T-cell (primary cell): ENCODE measurements around the gene AGAP1. TPM values are rescaled to one million over a fixed set of nuclear protein-coding genes. Genes with fewer than 3 reads are reported as not detected.

Source experiments
- ATAC-seq, 4 experiments: fragments of 200-7000 bp in 3 of 4; fragments of 150-1000 bp in 1 of 4; cut with Tn5 transposase; replicated peaks in 1 of 4; 1 replicate in 3 of 4; 2 replicates in 1 of 4; pipeline ENCODE4 v1.10.0; 2021; ENCODE audit warnings: moderate library complexity in 3 of 4, mild to moderate bottlenecking in 2 of 4, moderate number of reproducible peaks in 1 of 4
- CTCF ChIA-PET, 2 donors: fragments of 300-600 bp; sonication (Branson Sonifier 250); formaldehyde crosslinking; loops; one replicate each; lab custom pipeline; 2022; ENCODE audit warnings: antibody characterized with exemption in 2 of 2; lab: Charles Lee
- POLR2A ChIA-PET, 2 donors: fragments of 300-600 bp; sonication (Branson Sonifier 250); formaldehyde crosslinking; loops; one replicate each; lab custom pipeline; 2022; ENCODE audit warnings: antibody characterized with exemption in 2 of 2; lab: Charles Lee
- DNase-seq, 35 experiments: peaks; one replicate each; pipeline versions ENCODE4 v3.0.0 to v3.0.0-alpha.2; 2013 to 2023
- H3K27ac ChIP-seq: one replicate; pipeline ENCODE4 v1.5.1; 2013; ENCODE audit warnings: low read length
- H3K27me3 ChIP-seq, 2 experiments: replicated peaks in 1 of 2; 1 replicate in 1 of 2; 2 replicates in 1 of 2; pipeline versions ENCODE4 v1.6.1 to v1.7.0; 2013; ENCODE audit warnings: low read length in 1 of 2, mixed read lengths in 1 of 2; ENCODE audit not compliant: control insufficient read depth in 2 of 2, insufficient read depth in 2 of 2; ENCODE audit errors: extremely low read depth in 1 of 2
- H3K36me3 ChIP-seq, 2 donors: 1 replicate in 1 of 2; 2 replicates in 1 of 2; pipeline versions ENCODE4 v1.6.1 to v1.7.0; 2013; ENCODE audit warnings: low read length in 1 of 2; ENCODE audit not compliant: control insufficient read depth in 2 of 2, insufficient read depth in 1 of 2; ENCODE audit errors: extremely low read depth in 1 of 2
- H3K4me1 ChIP-seq, 2 experiments: 1 replicate in 1 of 2; 2 replicates in 1 of 2; pipeline versions ENCODE4 v1.6.1 to v1.7.0; 2013; ENCODE audit warnings: low read length in 2 of 2, mixed read lengths in 1 of 2; ENCODE audit not compliant: insufficient read depth in 2 of 2, control insufficient read depth in 1 of 2; ENCODE audit errors: extremely low read depth in 1 of 2
- H3K4me3 ChIP-seq, 2 donors: 1 replicate in 1 of 2; 2 replicates in 1 of 2; pipeline versions ENCODE4 v1.5.1 to v1.7.0; 2013; ENCODE audit warnings: mild to moderate bottlenecking in 2 of 2, low read length in 1 of 2, moderate library complexity in 1 of 2; ENCODE audit not compliant: control insufficient read depth in 1 of 2; ENCODE audit errors: extremely low read depth in 1 of 2
- H3K9me3 ChIP-seq: 2 replicates; pipeline ENCODE4 v1.7.0; 2013
- H3K27ac Mint-ChIP-seq, 2 donors: one replicate each; pipeline ENCODE4 v1.8.0; 2020 to 2021; ENCODE audit warnings: mild to moderate bottlenecking in 2 of 2, mixed read lengths in 2 of 2
- H3K27me3 Mint-ChIP-seq, 2 donors: one replicate each; pipeline ENCODE4 v1.8.0; 2021 to 2022; ENCODE audit warnings: mixed read lengths in 2 of 2
- H3K36me3 Mint-ChIP-seq: one replicate; pipeline ENCODE4 v1.8.0; 2021; ENCODE audit warnings: mixed read lengths
- H3K4me1 Mint-ChIP-seq, 3 donors: one replicate each; pipeline ENCODE4 v1.8.0; 2020 to 2022; ENCODE audit warnings: mixed read lengths in 3 of 3, mild to moderate bottlenecking in 1 of 3
- H3K4me3 Mint-ChIP-seq, 3 donors: one replicate each; pipeline ENCODE4 v1.8.0; 2020 to 2022; ENCODE audit warnings: mild to moderate bottlenecking in 3 of 3, mixed read lengths in 3 of 3, moderate library complexity in 3 of 3
- H3K9me3 Mint-ChIP-seq, 3 donors: one replicate each; pipeline ENCODE4 v1.8.0; 2020 to 2022; ENCODE audit warnings: mixed read lengths in 3 of 3
- WGBS: methylation state at CpG from one replicate; pipeline ENCODE4 v1.1.5; 2013; ENCODE audit warnings: missing lambda C conversion rate; ENCODE audit not compliant: insufficient coverage; 5-methylcytosine and 5-hydroxymethylcytosine counted together
- total RNA-seq, 35 experiments: library from RNA in 6 of 35; stranded (reverse) in 6 of 35; fragments of 120-200 nt in 1 of 35; gene quantifications; one replicate each; pipeline versions ENCODE4 v1.2.1 to v1.2.4 and lab custom pipeline; 2013 to 2026

Gene AGAP1
- total RNA-seq, 5 donors from 2014 or later (not counting 1 experiment from before 2014, with no cell fraction given): 3.9 to 15.6 (median 5.2) TPM

DNA sequence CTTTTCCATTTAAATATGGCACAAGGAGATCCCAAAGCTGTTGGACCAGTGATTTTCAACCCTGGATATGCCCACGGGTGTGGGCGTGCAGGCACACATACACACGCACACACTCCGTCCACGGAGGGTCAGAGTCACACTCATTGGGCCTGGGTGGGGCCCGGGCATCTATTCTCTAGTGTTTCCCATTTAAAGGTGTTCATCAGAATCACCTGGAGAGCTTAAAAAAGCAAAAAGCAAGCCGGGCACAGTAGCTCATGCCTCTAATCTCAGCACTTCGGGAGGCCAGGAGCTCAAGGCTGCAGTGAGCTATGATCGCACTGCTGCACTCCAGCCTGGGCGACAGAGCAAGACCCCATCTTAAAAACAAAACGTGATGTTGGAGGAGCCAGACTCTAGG is 345.4 kb downstream of the AGAP1 start:
- no peak for ATAC-seq
- H3K4me1 Mint-ChIP-seq: no peaks in the 10 kb centered on the region

DNA sequence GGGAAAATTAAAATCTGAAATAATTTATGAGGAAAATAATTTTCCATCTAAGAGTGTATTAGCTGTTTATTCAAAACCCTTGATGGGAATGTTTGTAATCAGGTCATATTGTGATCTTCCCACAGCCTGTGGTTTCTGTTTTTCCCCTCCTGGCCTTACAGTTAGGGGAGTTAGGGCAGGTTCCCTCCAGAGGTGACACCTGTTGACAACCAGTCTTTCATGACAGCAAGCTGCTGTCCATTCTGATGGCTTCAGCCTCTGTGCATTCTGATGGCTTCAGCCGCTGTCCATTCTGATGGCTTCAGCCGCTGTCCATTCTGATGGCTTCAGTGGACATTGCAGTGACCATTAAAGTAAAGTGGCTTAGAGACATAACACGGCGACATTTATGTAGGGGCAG is 346.1 kb downstream of the AGAP1 start:
- H3K27me3 Mint-ChIP-seq: peaks cover 0 to 3% of the 10 kb centered on the region in 2 donors
- ChIA-PET POLR2A (no interaction called here), CTCF (no interaction called here)
- no peaks in the 10 kb centered on the region for H3K9me3 ChIP-seq
- H3K4me1 ChIP-seq: no peaks in the 10 kb centered on the region
- no peaks in the 10 kb centered on the region for H3K4me1 Mint-ChIP-seq
- no peaks in the 10 kb centered on the region for H3K36me3 ChIP-seq
- H3K4me3 Mint-ChIP-seq: no peak overlapping the region
- no peak overlapping the region for H3K4me3 ChIP-seq
- H3K27ac Mint-ChIP-seq: no peak overlapping the region
- no peak for ATAC-seq
- no peak for DNase-seq
- no peaks in the 10 kb centered on the region for H3K36me3 Mint-ChIP-seq
- H3K27ac ChIP-seq: no peak overlapping the region
- H3K27me3 ChIP-seq: peaks cover 0 to 2% of the 10 kb centered on the region in 2 experiments
- peaks cover 0 to 6% (median 0%) of the 10 kb centered on the region in 3 donors for H3K9me3 Mint-ChIP-seq
- WGBS: 73% methylated on average over 2 of the region's 4 CpGs

More for the DNA sequence above, 345.4 kb downstream of the AGAP1 start:
- POLR2A ChIA-PET: interaction anchor here in 1 of 2 donors (0.6 kb wide), 1 partner anchor 65 kb away, joined by 4 read pairs; no protein-coding TSS in a partner anchor
- peaks cover 0 to 2% of the 10 kb centered on the region in 2 experiments for H3K27me3 ChIP-seq
- H3K36me3 ChIP-seq: no peaks in the 10 kb centered on the region
- no peak overlapping the region for H3K27ac ChIP-seq
- peaks cover 0 to 3% of the 10 kb centered on the region in 2 donors for H3K27me3 Mint-ChIP-seq
- 81% methylated on average over 8 of the region's 11 CpGs for WGBS
- no peaks in the 10 kb centered on the region for H3K36me3 Mint-ChIP-seq
- DNase-seq: no peak
- H3K27ac Mint-ChIP-seq: no peak overlapping the region
- CTCF ChIA-PET: no interaction called here
- H3K9me3 ChIP-seq: no peaks in the 10 kb centered on the region
- peaks cover 0 to 6% (median 0%) of the 10 kb centered on the region in 3 donors for H3K9me3 Mint-ChIP-seq
- H3K4me3 Mint-ChIP-seq: no peak overlapping the region
- no peak overlapping the region for H3K4me3 ChIP-seq
- H3K4me1 ChIP-seq: no peaks in the 10 kb centered on the region

DNA sequence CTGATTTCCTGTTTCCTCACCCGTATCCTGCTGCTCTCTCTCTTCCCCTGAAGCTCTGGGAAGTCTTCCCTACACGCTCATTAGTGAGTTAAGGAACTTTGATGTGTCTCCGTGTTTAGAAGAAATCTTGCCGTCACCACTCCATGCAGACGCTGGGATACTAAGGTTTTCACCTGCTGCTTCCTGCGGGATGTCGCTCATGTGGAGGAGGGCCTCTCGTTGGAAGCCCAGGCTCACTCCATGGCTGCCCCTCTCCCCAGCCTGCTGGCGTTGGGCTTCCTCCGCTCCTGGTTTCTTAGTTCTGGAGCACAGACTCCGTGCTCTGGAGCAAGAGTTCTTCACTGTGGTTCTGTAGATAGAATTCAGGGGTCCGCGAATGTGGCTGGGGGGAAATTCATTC is 348.0 kb downstream of the AGAP1 start:
- Mint-ChIP-seq H3K36me3 (no peaks in the 10 kb centered on the region), H3K9me3 (peaks cover 0 to 6% (median 0%) of the 10 kb centered on the region in 3 donors), H3K27me3 (peaks cover 0 to 3% of the 10 kb centered on the region in 2 donors), H3K27ac (no peak overlapping the region), H3K4me3 (no peak overlapping the region), H3K4me1 (no peaks in the 10 kb centered on the region)
- Histone ChIP-seq H3K4me1 (no peaks in the 10 kb centered on the region), H3K4me3 (no peak overlapping the region), H3K27me3 (peaks cover 0 to 4% of the 10 kb centered on the region in 2 experiments), H3K27ac (no peak overlapping the region), H3K9me3 (no peaks in the 10 kb centered on the region), H3K36me3 (no peaks in the 10 kb centered on the region)
- DNase-seq (no peak), ATAC-seq (no peak)
- ChIA-PET CTCF (interaction anchor here in 1 of 2 donors (0.6 kb wide), 1 partner anchor 156 kb away, joined by 3 read pairs; no protein-coding TSS in a partner anchor), POLR2A (no interaction called here)
- 89% methylated on average over 8 of the region's 13 CpGs for WGBS

DNA sequence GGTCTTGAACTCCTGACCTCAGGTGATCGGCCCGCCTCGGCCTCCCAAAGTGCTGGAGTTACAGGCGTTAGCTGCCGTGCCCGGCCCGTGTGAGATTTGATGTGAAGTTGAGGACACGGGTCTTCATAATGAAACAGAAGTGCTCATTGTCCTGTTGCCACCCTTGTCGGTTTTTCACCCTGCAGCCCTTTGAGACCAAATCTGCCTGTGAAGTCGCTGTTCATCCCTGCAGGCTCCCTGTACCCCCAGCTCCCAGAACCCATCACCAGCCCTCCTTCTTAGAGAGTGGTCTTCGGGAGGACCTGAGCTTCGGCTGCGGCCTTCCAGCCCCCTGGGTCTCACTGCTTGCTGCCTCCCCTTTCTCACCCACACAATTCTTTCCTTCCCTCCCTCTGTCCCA is 349.1 kb downstream of the AGAP1 start:
- POLR2A ChIA-PET: no interaction called here
- CTCF ChIA-PET: no interaction called here
- WGBS: 90% methylated on average over 10 of the region's 13 CpGs
- no peaks in the 10 kb centered on the region for H3K36me3 ChIP-seq
- H3K27ac Mint-ChIP-seq: no peak overlapping the region
- DNase-seq (no peak), ATAC-seq (no peak)
- no peaks in the 10 kb centered on the region for H3K36me3 Mint-ChIP-seq
- H3K27me3 ChIP-seq: peaks cover 0 to 5% of the 10 kb centered on the region in 2 experiments
- no peaks in the 10 kb centered on the region for H3K9me3 ChIP-seq
- peaks cover 0 to 6% (median 0%) of the 10 kb centered on the region in 3 donors for H3K9me3 Mint-ChIP-seq
- H3K4me3 Mint-ChIP-seq: no peak overlapping the region
- H3K27ac ChIP-seq: no peak overlapping the region
- no peak overlapping the region for H3K4me3 ChIP-seq
- H3K27me3 Mint-ChIP-seq: peaks cover 0 to 3% of the 10 kb centered on the region in 2 donors
- H3K4me1 Mint-ChIP-seq: no peaks in the 10 kb centered on the region
- no peaks in the 10 kb centered on the region for H3K4me1 ChIP-seq

DNA sequence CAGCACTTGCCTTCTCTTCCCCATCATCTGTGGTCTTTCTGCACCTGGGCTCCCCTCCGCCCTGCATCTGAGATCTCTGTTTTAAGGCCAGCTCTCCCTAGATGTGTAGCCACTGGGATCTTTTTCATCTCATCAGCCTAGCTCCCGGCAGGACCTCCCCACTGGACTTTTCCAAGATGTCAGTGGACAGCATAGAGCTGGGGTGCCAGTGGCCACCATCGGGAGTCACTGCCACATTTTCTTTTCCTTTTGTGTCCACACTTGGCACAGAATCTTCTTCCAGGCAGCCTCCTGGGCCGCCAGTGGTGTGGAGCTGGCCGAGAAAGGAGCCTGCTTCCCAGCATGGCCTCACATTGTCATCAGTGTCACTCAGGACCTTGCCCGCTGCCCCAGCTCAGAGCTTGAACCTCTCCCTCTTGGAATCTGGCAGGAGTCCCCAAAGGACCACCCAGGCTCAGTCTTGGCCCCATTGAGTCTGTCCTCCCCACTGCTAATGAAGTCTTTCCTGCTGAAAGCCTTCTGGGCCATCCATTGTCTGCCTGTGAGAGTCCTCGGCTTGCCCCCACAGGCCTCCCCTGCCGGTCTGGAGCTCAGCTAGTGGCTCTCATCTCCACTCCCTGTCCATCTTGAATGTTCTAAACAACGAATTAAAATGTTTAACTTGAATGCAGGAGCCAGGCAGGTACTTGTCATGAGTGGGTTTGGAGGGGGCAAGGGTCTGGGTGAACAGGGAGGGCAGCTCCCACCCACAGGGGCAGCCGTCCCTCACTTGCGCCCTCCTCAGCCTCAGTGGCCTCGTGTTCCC is 349.9 kb downstream of the AGAP1 start:
- H3K27ac ChIP-seq: no peak overlapping the region
- no peaks in the 10 kb centered on the region for H3K4me1 Mint-ChIP-seq
- ChIA-PET CTCF (no interaction called here), POLR2A (no interaction called here)
- peaks cover 0 to 5% of the 10 kb centered on the region in 2 experiments for H3K27me3 ChIP-seq
- 76% methylated on average over 9 of the region's 12 CpGs for WGBS
- no peak for ATAC-seq
- DNase-seq: no peak
- H3K4me1 ChIP-seq: no peaks in the 10 kb centered on the region
- no peaks in the 10 kb centered on the region for H3K36me3 Mint-ChIP-seq
- H3K36me3 ChIP-seq: no peaks in the 10 kb centered on the region
- H3K4me3 Mint-ChIP-seq: no peak overlapping the region
- H3K27me3 Mint-ChIP-seq: peaks cover 3 to 5% of the 10 kb centered on the region in 2 donors
- H3K9me3 Mint-ChIP-seq: peaks cover 0 to 6% (median 0%) of the 10 kb centered on the region in 3 donors
- no peak overlapping the region for H3K27ac Mint-ChIP-seq
- no peaks in the 10 kb centered on the region for H3K9me3 ChIP-seq
- H3K4me3 ChIP-seq: no peak overlapping the region

DNA sequence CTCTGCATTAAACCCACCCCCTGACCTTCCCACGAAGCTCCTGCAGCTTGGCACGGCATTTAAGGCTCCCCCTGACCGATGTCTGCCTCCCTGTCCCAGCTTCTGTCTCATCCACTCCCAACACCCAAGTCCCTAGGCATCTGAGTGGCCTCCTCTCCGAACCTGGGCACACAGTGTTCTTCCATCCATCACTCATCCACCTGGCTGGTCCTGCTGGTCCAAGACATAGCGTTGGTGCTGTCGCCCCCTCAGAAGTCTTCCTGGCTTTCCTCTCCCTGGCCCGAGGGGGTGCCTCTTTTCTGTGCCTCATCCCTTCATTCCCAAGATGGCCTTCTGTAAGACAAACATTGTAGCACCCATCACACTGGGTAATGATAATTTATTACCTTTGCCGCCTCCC is 350.7 kb downstream of the AGAP1 start:
- Histone ChIP-seq H3K27ac (no peak overlapping the region), H3K4me3 (no peak overlapping the region), H3K36me3 (no peaks in the 10 kb centered on the region), H3K4me1 (no peaks in the 10 kb centered on the region), H3K27me3 (peaks cover 0 to 5% of the 10 kb centered on the region in 2 experiments), H3K9me3 (no peaks in the 10 kb centered on the region)
- no peaks in the 10 kb centered on the region for H3K36me3 Mint-ChIP-seq
- 75% methylated on average over 8 of the region's 8 CpGs for WGBS
- H3K9me3 Mint-ChIP-seq: peaks cover 0 to 6% (median 0%) of the 10 kb centered on the region in 3 donors
- ATAC-seq: no peak
- DNase-seq: no peak
- H3K27me3 Mint-ChIP-seq: peaks cover 3 to 5% of the 10 kb centered on the region in 2 donors
- no peaks in the 10 kb centered on the region for H3K4me1 Mint-ChIP-seq
- ChIA-PET CTCF (no interaction called here), POLR2A (no interaction called here)
- H3K4me3 Mint-ChIP-seq: no peak overlapping the region
- no peak overlapping the region for H3K27ac Mint-ChIP-seq
